ENCODE measurements around the gene ITGB2. TPM values are rescaled to one million over a fixed set of nuclear protein-coding genes. Genes with fewer than 3 reads are reported as not detected.

The ITGB2 gene
- total RNA-seq, 1 experiment from 2014 or later: 1.5 TPM

GRCh38 chr21:44886113-44887075 is 34.3 kb downstream of the ITGB2 start:
- no peaks in the 10 kb centered on the region for H3K27me3 Mint-ChIP-seq (ENCODE audit: low read depth)
- no peaks in the 10 kb centered on the region for H3K4me1 Mint-ChIP-seq
- no peaks in the 10 kb centered on the region for H3K9me3 Mint-ChIP-seq
- DNase-seq (ENCODE audit: low spot score): no peak
- ATAC-seq: no peak
- H3K36me3 Mint-ChIP-seq: no peaks in the 10 kb centered on the region
- ChIA-PET POLR2A (no interaction called here), CTCF (no interaction called here)
- no peak for TF ChIP-seq GABPB1 (CRISPR knock-in tag; IDR thresholded peaks at IDR 0.05)
- TF ChIP-seq ZBTB21 (CRISPR knock-in tag; IDR thresholded peaks at IDR 0.05; ENCODE audit: borderline replicate concordance): no peak
- TF ChIP-seq ZNF532 (CRISPR knock-in tag; IDR thresholded peaks at IDR 0.05; ENCODE audit: borderline replicate concordance): no peak
- no peak for TF ChIP-seq GTF2I (CRISPR knock-in tag; conservative IDR thresholded peaks at IDR 0.05)
- TF ChIP-seq ERG (CRISPR knock-in tag; IDR thresholded peaks at IDR 0.05): no peak
- no peak for TF ChIP-seq SP1 (CRISPR knock-in tag; conservative IDR thresholded peaks at IDR 0.05)
- TF ChIP-seq CREM (CRISPR knock-in tag; IDR thresholded peaks at IDR 0.05): no peak
- no peak for TF ChIP-seq ZNF138 (CRISPR knock-in tag; conservative IDR thresholded peaks at IDR 0.05)
- no peak for TF ChIP-seq GRHL2 (CRISPR knock-in tag; IDR thresholded peaks at IDR 0.05; ENCODE audit: insufficient replicate concordance, severe bottlenecking)
- TF ChIP-seq SOX15 (CRISPR knock-in tag; IDR thresholded peaks at IDR 0.05): no peak
- no peak overlapping the region for H3K4me3 Mint-ChIP-seq
- no peak overlapping the region for H3K27ac Mint-ChIP-seq

- ChIA-PET CTCF (no interaction called here), POLR2A (no interaction called here)
- ATAC-seq: no peak
These were observed 35.1 kb downstream of the ITGB2 start for GRCh38 chr21:44885615-44886014.

More at GRCh38 chr21:44885615-44886014, 35.1 kb downstream of the ITGB2 start:
- Mint-ChIP-seq H3K27me3 (ENCODE audit: low read depth) (no peaks in the 10 kb centered on the region), H3K36me3 (no peaks in the 10 kb centered on the region), H3K4me3 (no peak overlapping the region), H3K27ac (no peak overlapping the region), H3K9me3 (no peaks in the 10 kb centered on the region), H3K4me1 (no peaks in the 10 kb centered on the region)
- TF ChIP-seq AFF4 (CRISPR knock-in tag; IDR thresholded peaks at IDR 0.05; ENCODE audit: borderline replicate concordance): no peak
- no peak for TF ChIP-seq RELA (CRISPR knock-in tag; IDR thresholded peaks at IDR 0.05; ENCODE audit: borderline replicate concordance)
- no peak for TF ChIP-seq JUN (CRISPR knock-in tag; IDR thresholded peaks at IDR 0.05)
- TF ChIP-seq SP1 (CRISPR knock-in tag; conservative IDR thresholded peaks at IDR 0.05): no peak
- TF ChIP-seq FOXK1 (CRISPR knock-in tag; IDR thresholded peaks at IDR 0.05): no peak
- TF ChIP-seq ZBTB43 (CRISPR knock-in tag; IDR thresholded peaks at IDR 0.05): no peak
- TF ChIP-seq NFATC4 (CRISPR knock-in tag; IDR thresholded peaks at IDR 0.05): no peak
- TF ChIP-seq TCF7 (CRISPR knock-in tag; IDR thresholded peaks at IDR 0.05; ENCODE audit: low read depth): no peak
- TF ChIP-seq CBFB (CRISPR knock-in tag; IDR thresholded peaks at IDR 0.05; ENCODE audit: low read depth): no peak
- TF ChIP-seq E2F4 (CRISPR knock-in tag; IDR thresholded peaks at IDR 0.05; ENCODE audit: borderline replicate concordance, low read depth): no peak
- no peak for TF ChIP-seq ZNF263 (CRISPR knock-in tag; IDR thresholded peaks at IDR 0.05; ENCODE audit: low read depth)
- TF ChIP-seq EMX1 (CRISPR knock-in tag; IDR thresholded peaks at IDR 0.05): no peak
- no peak for DNase-seq (ENCODE audit: low spot score)
